Measurements from ENCODE around the gene ACRV1. TPM values are rescaled to one million over a fixed set of nuclear protein-coding genes. Genes with fewer than 3 reads are reported as not detected.
A peak's percentile ranks its signal among the peaks of the same experiment; 100 is the strongest.

Gene ACRV1
- total and polyA plus RNA-seq, 2 of the 13 experiments (the other 11 are each of a cell fraction or from before 2014, with no cell fraction given) = not detected

DNA sequence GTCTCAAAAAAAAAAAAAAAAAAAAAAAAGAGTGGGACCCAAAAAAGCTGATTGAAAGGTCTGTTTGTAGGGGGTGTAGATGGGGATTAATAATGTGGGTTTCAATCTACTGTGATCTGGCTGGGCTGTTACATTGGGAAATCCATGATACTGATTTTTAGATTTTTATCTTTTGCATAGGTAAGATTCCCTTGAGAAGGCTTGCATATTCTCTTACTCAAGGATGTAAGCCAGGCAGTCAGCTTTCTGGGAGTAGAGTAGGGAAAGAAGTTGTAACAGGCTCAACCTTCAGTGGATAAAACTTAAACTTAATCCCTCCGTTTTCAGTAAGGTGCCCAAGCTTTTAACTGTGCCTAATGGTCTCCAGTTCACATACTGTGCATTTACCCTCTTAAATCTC lies 57.6 kb downstream of the ACRV1 start:
- ChIA-PET CTCF (ENCODE audit: low intra/inter-chr PET ratio, low total read pairs) (no interaction called here), POLR2A (interaction anchor here (1.2 kb wide), 1 partner anchor 8 kb away, joined by 3 read pairs; no protein-coding TSS in a partner anchor)
- DNase-seq (ENCODE audit: low spot score) (no peak), ATAC-seq (no peak), FAIRE-seq (no peak)
- H3K9ac ChIP-seq (ENCODE audit: insufficient read depth, low read depth, low read length) = no peak overlapping the region
- no peak overlapping the region for H3K27ac ChIP-seq (ENCODE audit: extremely low read length, insufficient read depth, low read length)
- peaks cover 14 to 35% of the 10 kb centered on the region in 2 experiments for H3K36me3 ChIP-seq (replicated peaks in 1 of 2; ENCODE audit: control insufficient read depth in 1 of 2, insufficient read depth in 2 of 2, low read length in 2 of 2)
- no peaks in the 10 kb centered on the region for H4K20me1 ChIP-seq (ENCODE audit: insufficient read depth, low read length)
- H3K4me3 ChIP-seq (replicated peaks in 1 of 3; ENCODE audit: insufficient read depth in 1 of 3, low read depth in 2 of 3, low read length in 3 of 3) = no peak overlapping the region
- intact Hi-C loops (cut with micrococcal nuclease; ENCODE audit: unreplicated experiment) = no loop called here
- no peak overlapping the region for H3K4me2 ChIP-seq (ENCODE audit: low read depth, low read length)
- 95% methylated on average over 1 of the region's 1 CpG for WGBS (ENCODE audit: low lambda C conversion rate)
- H3K4me1 ChIP-seq (ENCODE audit: insufficient read depth, low read length) = peaks cover 19% of the 10 kb centered on the region
- no peak for TF ChIP-seq ARNT (IDR thresholded peaks at IDR 0.05)
- TF ChIP-seq, protein P1, sequence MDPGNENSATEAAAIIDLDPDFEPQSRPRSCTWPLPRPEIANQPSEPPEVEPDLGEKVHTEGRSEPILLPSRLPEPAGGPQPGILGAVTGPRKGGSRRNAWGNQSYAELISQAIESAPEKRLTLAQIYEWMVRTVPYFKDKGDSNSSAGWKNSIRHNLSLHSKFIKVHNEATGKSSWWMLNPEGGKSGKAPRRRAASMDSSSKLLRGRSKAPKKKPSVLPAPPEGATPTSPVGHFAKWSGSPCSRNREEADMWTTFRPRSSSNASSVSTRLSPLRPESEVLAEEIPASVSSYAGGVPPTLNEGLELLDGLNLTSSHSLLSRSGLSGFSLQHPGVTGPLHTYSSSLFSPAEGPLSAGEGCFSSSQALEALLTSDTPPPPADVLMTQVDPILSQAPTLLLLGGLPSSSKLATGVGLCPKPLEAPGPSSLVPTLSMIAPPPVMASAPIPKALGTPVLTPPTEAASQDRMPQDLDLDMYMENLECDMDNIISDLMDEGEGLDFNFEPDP (CRISPR knock-in tag; conservative IDR thresholded peaks at IDR 0.05) = no peak
- TF ChIP-seq POLR2G (IDR thresholded peaks at IDR 0.05; ENCODE audit: low read depth, low read length) = peak; percentile 24; the same call in 1 of the 2 replicates
- TF ChIP-seq, protein P2, sequence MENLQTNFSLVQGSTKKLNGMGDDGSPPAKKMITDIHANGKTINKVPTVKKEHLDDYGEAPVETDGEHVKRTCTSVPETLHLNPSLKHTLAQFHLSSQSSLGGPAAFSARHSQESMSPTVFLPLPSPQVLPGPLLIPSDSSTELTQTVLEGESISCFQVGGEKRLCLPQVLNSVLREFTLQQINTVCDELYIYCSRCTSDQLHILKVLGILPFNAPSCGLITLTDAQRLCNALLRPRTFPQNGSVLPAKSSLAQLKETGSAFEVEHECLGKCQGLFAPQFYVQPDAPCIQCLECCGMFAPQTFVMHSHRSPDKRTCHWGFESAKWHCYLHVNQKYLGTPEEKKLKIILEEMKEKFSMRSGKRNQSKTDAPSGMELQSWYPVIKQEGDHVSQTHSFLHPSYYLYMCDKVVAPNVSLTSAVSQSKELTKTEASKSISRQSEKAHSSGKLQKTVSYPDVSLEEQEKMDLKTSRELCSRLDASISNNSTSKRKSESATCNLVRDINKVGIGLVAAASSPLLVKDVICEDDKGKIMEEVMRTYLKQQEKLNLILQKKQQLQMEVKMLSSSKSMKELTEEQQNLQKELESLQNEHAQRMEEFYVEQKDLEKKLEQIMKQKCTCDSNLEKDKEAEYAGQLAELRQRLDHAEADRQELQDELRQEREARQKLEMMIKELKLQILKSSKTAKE (CRISPR knock-in tag; IDR thresholded peaks at IDR 0.05; ENCODE audit: borderline replicate concordance) = no peak
- no peak for TF ChIP-seq ZNF570 (CRISPR knock-in tag; IDR thresholded peaks at IDR 0.05; ENCODE audit: borderline replicate concordance)
- no peak for TF ChIP-seq ISX (CRISPR knock-in tag; conservative IDR thresholded peaks at IDR 0.05)
- no peak for TF ChIP-seq TBP (CRISPR knock-in tag; IDR thresholded peaks at IDR 0.05)
- TF ChIP-seq AGO2 (optimal IDR thresholded peaks at IDR 0.05; ENCODE audit: low read depth, low read length) = peak; percentile 28
- TF ChIP-seq, protein P3, sequence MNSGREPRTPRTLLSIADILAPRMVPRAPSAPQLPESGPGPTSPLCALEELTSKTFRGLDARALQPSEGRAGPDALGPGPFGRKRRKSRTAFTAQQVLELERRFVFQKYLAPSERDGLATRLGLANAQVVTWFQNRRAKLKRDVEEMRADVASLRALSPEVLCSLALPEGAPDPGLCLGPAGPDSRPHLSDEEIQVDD (CRISPR knock-in tag; IDR thresholded peaks at IDR 0.05; ENCODE audit: borderline replicate concordance) = no peak
- 0 out of 2 replicates have a peak, but pooled peaks have one; percentile 16 for TF ChIP-seq RBFOX2 (IDR thresholded peaks at IDR 0.05; ENCODE audit: low read depth, low read length)
- TF ChIP-seq POLR2AphosphoS2 (IDR thresholded peaks at IDR 0.05; ENCODE audit: low read depth, low read length) = no peak
- TF ChIP-seq, protein P4, sequence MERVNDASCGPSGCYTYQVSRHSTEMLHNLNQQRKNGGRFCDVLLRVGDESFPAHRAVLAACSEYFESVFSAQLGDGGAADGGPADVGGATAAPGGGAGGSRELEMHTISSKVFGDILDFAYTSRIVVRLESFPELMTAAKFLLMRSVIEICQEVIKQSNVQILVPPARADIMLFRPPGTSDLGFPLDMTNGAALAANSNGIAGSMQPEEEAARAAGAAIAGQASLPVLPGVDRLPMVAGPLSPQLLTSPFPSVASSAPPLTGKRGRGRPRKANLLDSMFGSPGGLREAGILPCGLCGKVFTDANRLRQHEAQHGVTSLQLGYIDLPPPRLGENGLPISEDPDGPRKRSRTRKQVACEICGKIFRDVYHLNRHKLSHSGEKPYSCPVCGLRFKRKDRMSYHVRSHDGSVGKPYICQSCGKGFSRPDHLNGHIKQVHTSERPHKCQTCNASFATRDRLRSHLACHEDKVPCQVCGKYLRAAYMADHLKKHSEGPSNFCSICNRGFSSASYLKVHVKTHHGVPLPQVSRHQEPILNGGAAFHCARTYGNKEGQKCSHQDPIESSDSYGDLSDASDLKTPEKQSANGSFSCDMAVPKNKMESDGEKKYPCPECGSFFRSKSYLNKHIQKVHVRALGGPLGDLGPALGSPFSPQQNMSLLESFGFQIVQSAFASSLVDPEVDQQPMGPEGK (CRISPR knock-in tag; IDR thresholded peaks at IDR 0.05) = no peak
- no peak for TF ChIP-seq DNMT1 (CRISPR knock-in tag; IDR thresholded peaks at IDR 0.05)
- no peak for TF ChIP-seq ZNF550 (CRISPR knock-in tag; IDR thresholded peaks at IDR 0.05; ENCODE audit: borderline replicate concordance)
- TF ChIP-seq CEBPG (CRISPR knock-in tag; IDR thresholded peaks at IDR 0.05) = no peak
- TF ChIP-seq, protein P5, sequence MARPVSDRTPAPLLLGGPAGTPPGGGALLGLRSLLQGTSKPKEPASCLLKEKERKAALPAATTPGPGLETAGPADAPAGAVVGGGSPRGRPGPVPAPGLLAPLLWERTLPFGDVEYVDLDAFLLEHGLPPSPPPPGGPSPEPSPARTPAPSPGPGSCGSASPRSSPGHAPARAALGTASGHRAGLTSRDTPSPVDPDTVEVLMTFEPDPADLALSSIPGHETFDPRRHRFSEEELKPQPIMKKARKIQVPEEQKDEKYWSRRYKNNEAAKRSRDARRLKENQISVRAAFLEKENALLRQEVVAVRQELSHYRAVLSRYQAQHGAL (CRISPR knock-in tag; IDR thresholded peaks at IDR 0.05; ENCODE audit: not compliant biosample characterization) = no peak
- no peak for TF ChIP-seq TAF15 (IDR thresholded peaks at IDR 0.05; ENCODE audit: low read depth, low read length, poor library complexity, severe bottlenecking)
- no peaks in the 10 kb centered on the region for H3K9me3 ChIP-seq (ENCODE audit: low read length)
- peaks cover 17% of the 10 kb centered on the region for H3K79me2 ChIP-seq (ENCODE audit: insufficient read depth, low read length)
- in situ Hi-C loops (cut with HindIII; ENCODE audit: extremely low pct_ligation_motif_present, low pct_unique_long_range_greater_than_20kb) = no loop called here
- BruUV-seq (replicated peaks) = no TSS peak
- no peaks in the 10 kb centered on the region; a peak in 1 of 5 replicates for H3K27me3 ChIP-seq (ENCODE audit: control insufficient read depth in 1 of 2, insufficient read depth in 2 of 2, low read length in 2 of 2)
- no peak overlapping the region for H2AFZ ChIP-seq (ENCODE audit: low read length)

All from HepG2 (cell line).